Measurements from ENCODE around the gene CMTM7. TPM values are rescaled to one million over a fixed set of nuclear protein-coding genes. Genes with fewer than 3 reads are reported as not detected.

CMTM7 gene
- total and polyA plus RNA-seq, 2 of the 13 experiments (the other 11 are each of a cell fraction or from before 2014, with no cell fraction given) = 20.9 to 21.4 TPM

DNA sequence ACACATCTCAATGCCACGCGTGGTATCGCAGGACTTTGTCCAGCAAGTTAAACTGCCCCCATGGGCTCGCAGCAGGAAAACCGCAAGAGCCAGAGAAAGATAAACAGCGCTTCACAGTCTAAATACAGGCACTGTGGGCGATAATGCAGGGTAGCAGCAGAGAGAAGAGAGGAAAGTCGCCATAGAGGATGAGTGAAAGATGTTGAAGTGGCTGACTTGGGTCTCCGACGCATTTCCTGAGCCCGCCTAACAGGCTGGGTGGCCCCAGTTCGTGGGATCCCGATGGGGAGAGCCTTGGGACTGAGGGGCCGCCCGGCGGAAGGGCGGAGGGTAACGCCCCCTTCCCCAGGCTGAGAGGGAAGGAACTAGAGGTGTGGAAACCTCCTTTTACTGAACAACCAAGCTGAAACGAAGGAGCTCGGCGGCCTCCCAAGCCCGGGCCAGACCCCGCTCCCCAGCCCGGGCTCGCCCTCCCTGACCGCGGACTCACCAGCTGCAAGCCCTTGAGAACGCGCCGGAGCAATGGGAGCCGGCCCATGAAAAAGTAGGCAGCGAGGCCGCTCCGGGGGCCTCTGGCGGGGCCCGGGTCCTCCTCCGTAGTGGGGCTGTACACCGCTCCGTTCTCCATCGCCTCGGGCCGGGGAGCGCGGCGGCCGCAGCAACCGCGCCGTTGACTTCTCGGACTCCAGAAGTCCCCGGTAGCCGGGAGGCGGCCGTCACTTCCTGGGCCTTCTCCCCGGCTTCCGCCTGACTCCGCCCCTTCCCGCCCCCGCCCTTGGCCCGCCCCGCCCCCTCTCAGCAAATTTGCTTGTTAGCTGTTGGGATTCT, 110.7 kb downstream of the CMTM7 start, which contains the start of gene CMTM6 (continued):
- TF ChIP-seq HBP1 (CRISPR knock-in tag; IDR thresholded peaks at IDR 0.05; ENCODE audit: low read depth) = no peak
- no peak for TF ChIP-seq ZFP36L1 (CRISPR knock-in tag; IDR thresholded peaks at IDR 0.05)
- no peak for TF ChIP-seq STAT6 (CRISPR knock-in tag; IDR thresholded peaks at IDR 0.05; ENCODE audit: borderline replicate concordance)
- TF ChIP-seq HDAC1 (CRISPR knock-in tag; IDR thresholded peaks at IDR 0.05) = peak; percentile 57; the same call in 1 of the 2 replicates
- TF ChIP-seq ZNF24 (IDR thresholded peaks at IDR 0.05) = no peak
- TF ChIP-seq FOXO4 (CRISPR knock-in tag; conservative IDR thresholded peaks at IDR 0.05) = no peak
- no peak for TF ChIP-seq PHB2 (IDR thresholded peaks at IDR 0.05; ENCODE audit: partially characterized antibody)
- no peak for TF ChIP-seq PRPF4 (IDR thresholded peaks at IDR 0.05; ENCODE audit: low read depth, low read length, poor library complexity, severe bottlenecking)
- TF ChIP-seq MXI1 (IDR thresholded peaks at IDR 0.05; ENCODE audit: borderline replicate concordance, low read depth, low read length) = no peak
- no peak for TF ChIP-seq KDM1A (CRISPR knock-in tag; IDR thresholded peaks at IDR 0.05)
- no peak for TF ChIP-seq SRSF4 (IDR thresholded peaks at IDR 0.05; ENCODE audit: low read depth, low read length, poor library complexity, severe bottlenecking)
- TF ChIP-seq U2AF2 (IDR thresholded peaks at IDR 0.05; ENCODE audit: low read depth, low read length) = no peak
- TF ChIP-seq TP53 (CRISPR knock-in tag; conservative IDR thresholded peaks at IDR 0.05) = no peak
- TF ChIP-seq ATF1 (CRISPR knock-in tag; IDR thresholded peaks at IDR 0.05) = no peak
- TF ChIP-seq NFKB2 (CRISPR knock-in tag; IDR thresholded peaks at IDR 0.05; ENCODE audit: borderline replicate concordance) = peak; percentile 32; the same call in 1 of the 2 replicates
- TF ChIP-seq MED1 (CRISPR knock-in tag; IDR thresholded peaks at IDR 0.05) = no peak
- no peak for TF ChIP-seq TBP (CRISPR knock-in tag; IDR thresholded peaks at IDR 0.05)
- no peak for TF ChIP-seq TFDP2 (CRISPR knock-in tag; IDR thresholded peaks at IDR 0.05)
- peak; percentile 44 for TF ChIP-seq ZNF883 (CRISPR knock-in tag; IDR thresholded peaks at IDR 0.05; ENCODE audit: not compliant biosample characterization)
- no peak for TF ChIP-seq ZBTB20 (CRISPR knock-in tag; IDR thresholded peaks at IDR 0.05; ENCODE audit: borderline replicate concordance, low read depth)
- no peak for TF ChIP-seq ZC3H13 (CRISPR knock-in tag; IDR thresholded peaks at IDR 0.05)
- TF ChIP-seq HDAC2 (CRISPR knock-in tag; IDR thresholded peaks at IDR 0.05) = peak; percentile 35; the same call in 1 of the 2 replicates
- no peak for TF ChIP-seq MAFK (conservative IDR thresholded peaks at IDR 0.05 in 1 of 2, IDR thresholded peaks at IDR 0.05 in 1 of 2; ENCODE audit: low read length in 2 of 2)
